CD4-positive, alpha-beta T cell treated with Interleukin-17A for 1 hour (primary cell): ENCODE results near the gene ZFYVE27.
"Not testable (repeated sequence)": the region's sequence is repeated elsewhere in the genome, so short reads cannot be mapped to it uniquely, and the experiment has no call there.

Experiments
- DNase-seq: peaks from one replicate; pipeline ENCODE4 v3.0.0-alpha.2; 2020

The ZFYVE27 gene

GRCh38 chr10:97736902-97737769, at the start of gene ZFYVE27:
ZFYVE27 (plus strand) TSS chr10:97737128; CDS start chr10:97738478, 1,350 bp downstream.
- peak; percentile 96 for DNase-seq

GRCh38 chr10:97687785-97688781, 48.8 kb upstream of the ZFYVE27 start:
- DNase-seq = no peak

GRCh38 chr10:97689559-97690020, 47.3 kb upstream of the ZFYVE27 start:
- no peak for DNase-seq

- no peak for DNase-seq
Measured at GRCh38 chr10:97690133-97690532, 46.8 kb upstream of the ZFYVE27 start.

- not testable (repeated sequence) for DNase-seq
Measured at GRCh38 chr10:97698072-97698655, 38.8 kb upstream of the ZFYVE27 start.

GRCh38 chr10:97701438-97702069, 35.4 kb upstream of the ZFYVE27 start:
- peak; percentile 71 for DNase-seq

GRCh38 chr10:97703398-97704067, 33.4 kb upstream of the ZFYVE27 start:
- DNase-seq = no peak

GRCh38 chr10:97704341-97704740, 32.6 kb upstream of the ZFYVE27 start:
- DNase-seq = no peak

- DNase-seq = no peak
Measured at GRCh38 chr10:97705006-97705670, 31.8 kb upstream of the ZFYVE27 start.

- no peak for DNase-seq
Measured at GRCh38 chr10:97707134-97707861, 29.6 kb upstream of the ZFYVE27 start.

- DNase-seq = no peak
Measured at GRCh38 chr10:97708167-97708566, 28.8 kb upstream of the ZFYVE27 start.

GRCh38 chr10:97708976-97709946, 27.7 kb upstream of the ZFYVE27 start:
- DNase-seq = peak; percentile 48

GRCh38 chr10:97711640-97712572, 25.0 kb upstream of the ZFYVE27 start:
- DNase-seq = no peak

GRCh38 chr10:97713339-97713825, 23.5 kb upstream of the ZFYVE27 start, which contains the start of gene MARVELD1:
MARVELD1 (plus strand) TSS chr10:97713730; CDS start chr10:97713877, 147 bp downstream.
- DNase-seq = no peak

- DNase-seq = peak; percentile 58
Measured at GRCh38 chr10:97713826-97714400, 23.0 kb upstream of the ZFYVE27 start.

- DNase-seq = no peak
Measured at GRCh38 chr10:97714401-97715258, 22.3 kb upstream of the ZFYVE27 start.
